GM12878 (cell line): ENCODE data around the gene MITF. TPM values are rescaled to one million over a fixed set of nuclear protein-coding genes. Genes with fewer than 3 reads are reported as not detected.

Experiments used
- ATAC-seq: fragments of 200-7000 bp; cut with Tn5 transposase; 3 replicates; pipeline ENCODE4 v1.9.1; 2020; ENCODE audit warnings: mild to moderate bottlenecking, moderate library complexity
- BruUV-seq: library from RNA; stranded (reverse); fragments of 400-500 nt; replicated peaks from 2 replicates; lab custom pipeline; 2021; lab: Mats Ljungman, UMichigan
- CTCF ChIA-PET: fragments of 300-600 bp; sonication (Branson Sonifier 250); formaldehyde crosslinking; extraction: SDS; loops from one replicate; lab custom pipeline; 2021; ENCODE audit warnings: inconsistent platforms; lab: Yijun Ruan, JAX
- POLR2A ChIA-PET: fragments of 350-600 bp; formaldehyde crosslinking; extraction: SDS; loops from one replicate; lab custom pipeline; 2021; ENCODE audit warnings: inconsistent platforms; lab: Charles Lee
- RAD21 ChIA-PET: fragments of 300-600 bp; sonication (Branson Sonifier 250); formaldehyde crosslinking; loops from one replicate; lab custom pipeline; 2023; ENCODE audit warnings: antibody characterized with exemption; ENCODE audit not compliant: unreplicated experiment; lab: Charles Lee
- SMC1A ChIA-PET: fragments of 300-600 bp; sonication (Branson Sonifier 250); formaldehyde crosslinking; loops from one replicate; lab custom pipeline; 2023; ENCODE audit not compliant: unreplicated experiment, uncharacterized antibody; lab: Charles Lee
- DNase-seq: peaks from one replicate; pipeline ENCODE4 v3.0.0-alpha.2; 2011; ENCODE audit warnings: low read depth, low spot score
- FAIRE-seq: peaks from 3 replicates; lab custom pipeline; 2011; peaks lifted over from hg19 to GRCh38; lab: Jason Lieb, UNC
- H2AFZ ChIP-seq: 2 replicates; pipeline ENCODE4 v1.6.0; 2011; ENCODE audit warnings: low read depth, low read length, control low read depth; ENCODE audit not compliant: control insufficient read depth
- H3K27ac ChIP-seq: 2 replicates; pipeline ENCODE4 v1.5.1; 2011; ENCODE audit warnings: control low read depth; ENCODE audit not compliant: control insufficient read depth, insufficient read depth
- H3K27me3 ChIP-seq, 2 experiments: replicated peaks in 1 of 2; 2 replicates each; pipeline versions ENCODE4 v1.6.0 to v1.6.1; 2011; ENCODE audit warnings: low read length in 1 of 2; ENCODE audit not compliant: control insufficient read depth in 2 of 2, insufficient read depth in 2 of 2
- H3K36me3 ChIP-seq, 2 experiments: 2 replicates each; pipeline ENCODE4 v1.5.1; 2011; ENCODE audit warnings: low read length in 1 of 2; ENCODE audit not compliant: control insufficient read depth in 2 of 2, insufficient read depth in 2 of 2
- H3K4me1 ChIP-seq: 2 replicates; pipeline ENCODE4 v1.6.1; 2011; ENCODE audit warnings: mild to moderate bottlenecking, low read length, moderate library complexity, mixed read lengths; ENCODE audit not compliant: control insufficient read depth, insufficient read depth
- H3K4me2 ChIP-seq: 2 replicates; pipeline ENCODE4 v1.6.0; 2011; ENCODE audit warnings: control low read depth; ENCODE audit not compliant: control insufficient read depth, insufficient read depth
- H3K4me3 ChIP-seq: fragments of 200-600 bp; sonication (generic); 2 replicates; pipeline ENCODE4 v1.5.1; 2016
- H3K79me2 ChIP-seq: 2 replicates; pipeline ENCODE4 v1.6.0; 2011; ENCODE audit warnings: low read length; ENCODE audit not compliant: control insufficient read depth, insufficient read depth
- H3K9ac ChIP-seq: 2 replicates; pipeline ENCODE4 v1.8.0; 2011; ENCODE audit warnings: low read length, control low read depth, mixed read lengths; ENCODE audit not compliant: control insufficient read depth, insufficient read depth
- H3K9me3 ChIP-seq: replicated peaks from 3 replicates; pipeline ENCODE4 v1.5.1; 2011; ENCODE audit warnings: mild to moderate bottlenecking, low read length; ENCODE audit not compliant: control insufficient read depth, insufficient read depth
- H4K20me1 ChIP-seq: 2 replicates; pipeline ENCODE4 v1.6.0; 2011; ENCODE audit not compliant: control insufficient read depth, insufficient read depth
- BMI1 ChIP-seq: fragments of 450-650 bp; IDR thresholded peaks from 2 replicates; pipeline ENCODE4 v1.6.1; 2016; ENCODE audit warnings: mild to moderate bottlenecking, moderate library complexity, borderline replicate concordance
- CEBPZ ChIP-seq: fragments of 150-350 bp; IDR thresholded peaks from 2 replicates; pipeline ENCODE4 v1.6.1; 2016; ENCODE audit warnings: low read depth, low read length
- CHD2 ChIP-seq: IDR thresholded peaks from 2 replicates; pipeline ENCODE4 v1.6.1; 2011; ENCODE audit warnings: low read depth, low read length, improper control_type of control experiment, borderline replicate concordance
- DPF2 ChIP-seq: fragments of 450-650 bp; IDR thresholded peaks from 2 replicates; pipeline ENCODE4 v1.6.1; 2017; ENCODE audit warnings: mild to moderate bottlenecking
- EGR1 ChIP-seq, 2 experiments: IDR thresholded peaks; 1 replicate in 1 of 2; 2 replicates in 1 of 2; pipeline ENCODE4 v1.6.1; 2011 to 2012; ENCODE audit warnings: low read depth in 2 of 2, low read length in 2 of 2, borderline replicate concordance in 1 of 2, mild to moderate bottlenecking in 1 of 2, moderate library complexity in 1 of 2
- IRF5 ChIP-seq: fragments of 450-650 bp; IDR thresholded peaks from 2 replicates; pipeline ENCODE4 v1.6.1; 2017; ENCODE audit warnings: borderline replicate concordance
- MYC ChIP-seq: IDR thresholded peaks from 2 replicates; pipeline ENCODE4 v1.6.1; 2011; ENCODE audit warnings: mild to moderate bottlenecking, low read length, moderate library complexity, inconsistent platforms; ENCODE audit not compliant: insufficient read depth, insufficient replicate concordance, insufficient read length, severe bottlenecking
- NR2C2 ChIP-seq: IDR thresholded peaks from 2 replicates; pipeline ENCODE4 v1.6.1; 2011; ENCODE audit warnings: borderline replicate concordance, low read depth; ENCODE audit not compliant: control insufficient read depth, insufficient read length
- NRF1 ChIP-seq: conservative IDR thresholded peaks from 2 replicates; pipeline ENCODE4 v1.6.1; 2011; ENCODE audit warnings: mild to moderate bottlenecking, low read depth, low read length, improper control_type of control experiment
- RAD51 ChIP-seq: fragments of 450-650 bp; IDR thresholded peaks from 2 replicates; pipeline ENCODE4 v1.6.1; 2016; ENCODE audit warnings: moderate library complexity, mild to moderate bottlenecking, inconsistent platforms
- RELA ChIP-seq: fragments of 450-650 bp; IDR thresholded peaks from 2 replicates; pipeline ENCODE4 v1.8.0; 2014; ENCODE audit warnings: borderline replicate concordance; ENCODE audit not compliant: partially characterized antibody
- SREBF2 ChIP-seq: IDR thresholded peaks from 2 replicates; pipeline ENCODE4 v1.6.1; 2012; ENCODE audit warnings: mild to moderate bottlenecking, low read length
- YBX1 ChIP-seq: fragments of 450-650 bp; IDR thresholded peaks from 2 replicates; pipeline ENCODE4 v1.6.1; 2016; ENCODE audit warnings: antibody characterized with exemption
- WGBS: methylation state at CpG from one replicate; pipeline ENCODE4 v1.1.6; 2016; ENCODE audit warnings: low lambda C conversion rate; ENCODE audit not compliant: insufficient replicate concordance, insufficient coverage; ENCODE audit errors: missing lambda C conversion rate; 5-methylcytosine and 5-hydroxymethylcytosine counted together
- in situ Hi-C: fragments of 300-500 bp; cut with MboI; formaldehyde crosslinking; loops from 9 replicates; pipeline ENCODE4 v1.14.3; 2018; ENCODE audit warnings: mixed read lengths
- intact Hi-C: fragments of 100-400 bp; cut with micrococcal nuclease; formaldehyde crosslinking; loops from one replicate; pipeline ENCODE4 v1.14.2; 2022; ENCODE audit not compliant: unreplicated experiment
- polyA plus RNA-seq, 11 experiments: library from polyadenylated mRNA; depleted of rRNA in 4 of 11; unstranded in 6 of 11; stranded (reverse) in 5 of 11; fragments of >200 nt; fragmentation: Nextera tagmentation in 4 of 11; fragmentation: Illumina TruSeq in 1 of 11; extraction: Ambion mirVana in 4 of 11; extraction: Trizol in 1 of 11; gene quantifications; 1 replicate in 1 of 11; 2 replicates in 10 of 11; pipeline versions ENCODE4 v1.2.1 to v1.2.3, GENCODE V29; 2011 to 2016; ENCODE audit warnings: inconsistent platforms in 2 of 11, missing spikeins in 2 of 11, low read depth in 1 of 11
- total RNA-seq, 4 experiments: library from RNA; depleted of rRNA in 3 of 4; stranded (reverse); fragments of >200 nt in 3 of 4; fragmentation: Illumina TruSeq in 1 of 4; extraction: Trizol in 1 of 4; gene quantifications; 2 replicates each; pipeline versions ENCODE4 v1.2.1 to v1.2.3, GENCODE V29; 2013 to 2021

MITF gene
- total and polyA plus RNA-seq, 10 of the 15 experiments (the other 5 are each of a cell fraction or from before 2014, with no cell fraction given): under 0.01 to 0.90 (median 0.06) TPM; not detected in 3

- ATAC-seq (no peak), FAIRE-seq (no peak), DNase-seq (no peak)
- Histone ChIP-seq H3K9ac (no peak overlapping the region), H3K36me3 (no peaks in the 10 kb centered on the region), H2AFZ (no peak overlapping the region), H3K79me2 (no peaks in the 10 kb centered on the region), H3K4me3 (no peak overlapping the region), H4K20me1 (no peaks in the 10 kb centered on the region), H3K27me3 (no peaks in the 10 kb centered on the region), H3K4me2 (no peak overlapping the region), H3K4me1 (no peaks in the 10 kb centered on the region), H3K27ac (no peak overlapping the region), H3K9me3 (no peaks in the 10 kb centered on the region)
- intact Hi-C loops: no loop called here
- RAD21 ChIA-PET: no interaction called here
- 0% methylated on average over 1 of the region's 1 CpG for WGBS
- POLR2A ChIA-PET: no interaction called here
- in situ Hi-C loops: no loop called here
- CTCF ChIA-PET: no interaction called here
- TF ChIP-seq RAD51 (no peak), EGR1 (IDR thresholded peaks at IDR 0.05; ENCODE audit: borderline replicate concordance in 1 of 2, low read depth in 2 of 2, low read length in 2 of 2) (no peak), NRF1 (no peak), RELA (no peak), BMI1 (no peak), CEBPZ (no peak), YBX1 (no peak), SREBF2 (no peak), IRF5 (no peak), NR2C2 (no peak), CHD2 (no peak), MYC (no peak), DPF2 (no peak)
- no TSS peak for BruUV-seq
- SMC1A ChIA-PET: interaction anchor here (1.3 kb wide), 1 partner anchor 24 kb away, joined by 3 read pairs; no protein-coding TSS in a partner anchor
Measured at GRCh38 chr3:69902386-69902785, 163.1 kb downstream of the MITF start.
